HFF-Myc (cell line): ENCODE data around the gene PARD3.

Source experiments
- DNase-seq: peaks from one replicate; pipeline ENCODE4 v3.0.0-alpha.2; 2011; ENCODE audit warnings: low read depth; ENCODE audit errors: extremely low read depth
- H3K4me3 ChIP-seq: replicated peaks from 2 replicates; pipeline ENCODE4 v1.5.1; 2011; ENCODE audit warnings: low read depth, mild to moderate bottlenecking, control low read depth, low read length
- CTCF ChIP-seq: IDR thresholded peaks from 2 replicates; pipeline ENCODE4 v1.5.1; 2012; ENCODE audit warnings: mild to moderate bottlenecking, low read depth, low read length, control low read depth; ENCODE audit errors: missing control alignments

The PARD3 gene

GRCh38 chr10:34420795-34421194, 394.3 kb downstream of the PARD3 start:
- no peak for DNase-seq
- H3K4me3 ChIP-seq: no peak overlapping the region
- TF ChIP-seq CTCF: no peak

- no peak overlapping the region for H3K4me3 ChIP-seq
- TF ChIP-seq CTCF: no peak
These were observed 394.8 kb downstream of the PARD3 start for GRCh38 chr10:34420273-34420672.

GRCh38 chr10:34415039-34415438, 400.1 kb downstream of the PARD3 start:
- no peak overlapping the region for H3K4me3 ChIP-seq
- no peak for TF ChIP-seq CTCF
- no peak for DNase-seq

More at GRCh38 chr10:34420273-34420672, 394.8 kb downstream of the PARD3 start:
- no peak for DNase-seq

GRCh38 chr10:34413756-34414587, 401.1 kb downstream of the PARD3 start:
- no peak for DNase-seq
- TF ChIP-seq CTCF: no peak
- H3K4me3 ChIP-seq: no peak overlapping the region

DNA sequence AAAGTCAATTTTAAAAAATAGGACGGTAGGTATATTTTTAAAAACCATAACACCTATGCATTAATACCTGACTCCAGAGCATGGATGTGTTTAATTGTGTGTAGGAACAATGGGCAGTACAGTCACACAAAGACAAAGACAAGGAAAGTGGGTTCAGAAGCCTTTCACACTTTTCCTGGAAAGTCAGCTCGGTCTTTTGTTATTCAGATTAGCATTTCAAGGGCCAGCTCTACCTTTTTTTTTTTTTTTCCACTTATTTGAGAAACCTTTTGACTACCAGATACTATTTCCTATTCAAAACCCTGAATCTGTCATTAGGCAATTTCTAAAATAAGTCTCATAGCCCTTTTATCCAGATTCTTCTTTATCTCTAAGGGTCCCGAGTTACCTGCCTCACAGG, 401.9 kb downstream of the PARD3 start:
- H3K4me3 ChIP-seq: no peak overlapping the region
- TF ChIP-seq CTCF: no peak
- DNase-seq: no peak

- no peak for TF ChIP-seq CTCF
- no peak for DNase-seq
- no peak overlapping the region for H3K4me3 ChIP-seq
These were observed 406.1 kb downstream of the PARD3 start for GRCh38 chr10:34408956-34409355.

DNA sequence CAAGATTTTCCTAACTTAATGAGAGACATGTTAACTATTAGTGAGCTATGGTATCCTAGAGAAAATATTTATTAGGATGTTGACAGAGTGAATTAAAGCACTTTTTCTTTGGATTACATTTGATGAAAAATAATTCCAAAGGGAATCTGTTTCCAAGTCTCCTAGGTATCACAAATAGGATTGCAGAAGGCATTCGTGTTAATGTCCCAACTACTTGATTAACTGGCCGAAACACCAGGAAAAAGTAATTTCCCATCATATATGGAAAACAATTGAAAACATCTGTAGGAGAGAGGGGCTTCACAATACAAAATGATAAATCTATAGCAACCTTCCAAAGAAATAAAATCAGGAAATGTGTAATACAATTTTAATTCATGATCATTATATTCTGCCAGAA, 406.7 kb downstream of the PARD3 start:
- TF ChIP-seq CTCF: no peak
- DNase-seq: no peak
- no peak overlapping the region for H3K4me3 ChIP-seq
